ENCODE data around the gene LDHAL6A. TPM values are rescaled to one million over a fixed set of nuclear protein-coding genes. Genes with fewer than 3 reads are reported as not detected.
"Not testable (repeated sequence)": the region's sequence is repeated elsewhere in the genome, so short reads cannot be mapped to it uniquely, and the experiment has no call there.

LDHAL6A gene
- total and polyA plus RNA-seq, 2 of the 13 experiments (the other 11 are each of a cell fraction or from before 2014, with no cell fraction given) = not detected

GRCh38 chr11:18407400-18407799, 48.3 kb upstream of the LDHAL6A start (continued):
- TF ChIP-seq, protein P1, sequence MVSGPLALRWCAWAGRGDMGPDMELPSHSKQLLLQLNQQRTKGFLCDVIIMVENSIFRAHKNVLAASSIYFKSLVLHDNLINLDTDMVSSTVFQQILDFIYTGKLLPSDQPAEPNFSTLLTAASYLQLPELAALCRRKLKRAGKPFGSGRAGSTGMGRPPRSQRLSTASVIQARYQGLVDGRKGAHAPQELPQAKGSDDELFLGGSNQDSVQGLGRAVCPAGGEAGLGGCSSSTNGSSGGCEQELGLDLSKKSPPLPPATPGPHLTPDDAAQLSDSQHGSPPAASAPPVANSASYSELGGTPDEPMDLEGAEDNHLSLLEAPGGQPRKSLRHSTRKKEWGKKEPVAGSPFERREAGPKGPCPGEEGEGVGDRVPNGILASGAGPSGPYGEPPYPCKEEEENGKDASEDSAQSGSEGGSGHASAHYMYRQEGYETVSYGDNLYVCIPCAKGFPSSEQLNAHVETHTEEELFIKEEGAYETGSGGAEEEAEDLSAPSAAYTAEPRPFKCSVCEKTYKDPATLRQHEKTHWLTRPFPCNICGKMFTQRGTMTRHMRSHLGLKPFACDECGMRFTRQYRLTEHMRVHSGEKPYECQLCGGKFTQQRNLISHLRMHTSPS (CRISPR knock-in tag; IDR thresholded peaks at IDR 0.05; ENCODE audit: low read depth) = peak; percentile 70; the same call in 1 of the 2 replicates
- TF ChIP-seq ELF3 (CRISPR knock-in tag; IDR thresholded peaks at IDR 0.05) = peak; percentile 22; the same call in 1 of the 2 replicates
- peak; percentile 93 for TF ChIP-seq TEAD3 (CRISPR knock-in tag; optimal IDR thresholded peaks at IDR 0.05; ENCODE audit: borderline replicate concordance)
- 0 out of 2 replicates have a peak, but pooled peaks have one; percentile 18 for TF ChIP-seq THAP11 (CRISPR knock-in tag; IDR thresholded peaks at IDR 0.05)
- peak; percentile 49; the same call in 1 of the 2 replicates for TF ChIP-seq HNF4A (CRISPR knock-in tag; IDR thresholded peaks at IDR 0.05)
- TF ChIP-seq FOXK1 (CRISPR knock-in tag; IDR thresholded peaks at IDR 0.05; ENCODE audit: borderline replicate concordance, low read depth) = peak; percentile 55; the same call in 1 of the 2 replicates
- TF ChIP-seq JUNB (CRISPR knock-in tag; IDR thresholded peaks at IDR 0.05; ENCODE audit: borderline replicate concordance) = peak; percentile 90
- TF ChIP-seq FOXP4 (CRISPR knock-in tag; IDR thresholded peaks at IDR 0.05) = peak; percentile 56
- TF ChIP-seq, protein P2, sequence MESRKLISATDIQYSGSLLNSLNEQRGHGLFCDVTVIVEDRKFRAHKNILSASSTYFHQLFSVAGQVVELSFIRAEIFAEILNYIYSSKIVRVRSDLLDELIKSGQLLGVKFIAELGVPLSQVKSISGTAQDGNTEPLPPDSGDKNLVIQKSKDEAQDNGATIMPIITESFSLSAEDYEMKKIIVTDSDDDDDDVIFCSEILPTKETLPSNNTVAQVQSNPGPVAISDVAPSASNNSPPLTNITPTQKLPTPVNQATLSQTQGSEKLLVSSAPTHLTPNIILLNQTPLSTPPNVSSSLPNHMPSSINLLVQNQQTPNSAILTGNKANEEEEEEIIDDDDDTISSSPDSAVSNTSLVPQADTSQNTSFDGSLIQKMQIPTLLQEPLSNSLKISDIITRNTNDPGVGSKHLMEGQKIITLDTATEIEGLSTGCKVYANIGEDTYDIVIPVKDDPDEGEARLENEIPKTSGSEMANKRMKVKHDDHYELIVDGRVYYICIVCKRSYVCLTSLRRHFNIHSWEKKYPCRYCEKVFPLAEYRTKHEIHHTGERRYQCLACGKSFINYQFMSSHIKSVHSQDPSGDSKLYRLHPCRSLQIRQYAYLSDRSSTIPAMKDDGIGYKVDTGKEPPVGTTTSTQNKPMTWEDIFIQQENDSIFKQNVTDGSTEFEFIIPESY (CRISPR knock-in tag; IDR thresholded peaks at IDR 0.05) = 0 out of 2 replicates have a peak, but pooled peaks have one; percentile 56
- TF ChIP-seq, protein P3, sequence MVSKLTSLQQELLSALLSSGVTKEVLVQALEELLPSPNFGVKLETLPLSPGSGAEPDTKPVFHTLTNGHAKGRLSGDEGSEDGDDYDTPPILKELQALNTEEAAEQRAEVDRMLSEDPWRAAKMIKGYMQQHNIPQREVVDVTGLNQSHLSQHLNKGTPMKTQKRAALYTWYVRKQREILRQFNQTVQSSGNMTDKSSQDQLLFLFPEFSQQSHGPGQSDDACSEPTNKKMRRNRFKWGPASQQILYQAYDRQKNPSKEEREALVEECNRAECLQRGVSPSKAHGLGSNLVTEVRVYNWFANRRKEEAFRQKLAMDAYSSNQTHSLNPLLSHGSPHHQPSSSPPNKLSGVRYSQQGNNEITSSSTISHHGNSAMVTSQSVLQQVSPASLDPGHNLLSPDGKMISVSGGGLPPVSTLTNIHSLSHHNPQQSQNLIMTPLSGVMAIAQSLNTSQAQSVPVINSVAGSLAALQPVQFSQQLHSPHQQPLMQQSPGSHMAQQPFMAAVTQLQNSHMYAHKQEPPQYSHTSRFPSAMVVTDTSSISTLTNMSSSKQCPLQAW (CRISPR knock-in tag; IDR thresholded peaks at IDR 0.05) = 0 out of 2 replicates have a peak, but pooled peaks have one; percentile 51
- TF ChIP-seq JUN (CRISPR knock-in tag; IDR thresholded peaks at IDR 0.05) = peak; percentile 59; the same call in 1 of the 2 replicates
- 0 out of 2 replicates have a peak, but pooled peaks have one; percentile 40 for TF ChIP-seq ATF7-NPFF (CRISPR knock-in tag; IDR thresholded peaks at IDR 0.05; ENCODE audit: low read depth)
- peak; percentile 64 for TF ChIP-seq RXRB (CRISPR knock-in tag; IDR thresholded peaks at IDR 0.05; ENCODE audit: borderline replicate concordance)
- TF ChIP-seq ATF4 (CRISPR knock-in tag; IDR thresholded peaks at IDR 0.05) = peak in 1 of 2 experiments; percentile 50; a peak in 1 of 4 replicates
- peak; percentile 48; the same call in 1 of the 2 replicates for TF ChIP-seq CREB1 (IDR thresholded peaks at IDR 0.05)
- TF ChIP-seq CREB1 (CRISPR knock-in tag; IDR thresholded peaks at IDR 0.05) = not testable (repeated sequence)
- TF ChIP-seq MLX (CRISPR knock-in tag; IDR thresholded peaks at IDR 0.05) = 0 out of 2 replicates have a peak, but pooled peaks have one; percentile 43
- TF ChIP-seq ATM (IDR thresholded peaks at IDR 0.05; ENCODE audit: borderline replicate concordance) = 0 out of 2 replicates have a peak, but pooled peaks have one; percentile 46
- TF ChIP-seq, protein P4, sequence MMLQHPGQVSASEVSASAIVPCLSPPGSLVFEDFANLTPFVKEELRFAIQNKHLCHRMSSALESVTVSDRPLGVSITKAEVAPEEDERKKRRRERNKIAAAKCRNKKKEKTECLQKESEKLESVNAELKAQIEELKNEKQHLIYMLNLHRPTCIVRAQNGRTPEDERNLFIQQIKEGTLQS (CRISPR knock-in tag; IDR thresholded peaks at IDR 0.05) = peak; percentile 77

All from HepG2 (cell line).